Globus pallidus (tissue), 1 donor: Measurements from ENCODE around the gene HIBADH.
"Not testable (repeated sequence)": the region's sequence is repeated elsewhere in the genome, so short reads cannot be mapped to it uniquely, and the experiment has no call there.

Experiments used
- DNase-seq: peaks from one replicate; pipeline ENCODE4 v3.0.0-alpha.2; 2015; ENCODE audit warnings: low spot score

The HIBADH gene

GRCh38 chr7:27547401-27547800, 115.3 kb downstream of the HIBADH start:
- no peak for DNase-seq

GRCh38 chr7:27546610-27547009, 116.1 kb downstream of the HIBADH start:
- DNase-seq, result no peak

GRCh38 chr7:27535795-27536194, 126.9 kb downstream of the HIBADH start:
- DNase-seq, result no peak

GRCh38 chr7:27533652-27534081, 129.0 kb downstream of the HIBADH start:
- DNase-seq, result no peak

GRCh38 chr7:27532314-27532713, 130.4 kb downstream of the HIBADH start:
- DNase-seq, result no peak

- no peak for DNase-seq
Measured at GRCh38 chr7:27527348-27527714, 135.4 kb downstream of the HIBADH start.

- DNase-seq, result no peak
Measured at GRCh38 chr7:27526611-27527347, 135.9 kb downstream of the HIBADH start.

GRCh38 chr7:27526131-27526530, 136.6 kb downstream of the HIBADH start:
- DNase-seq, result no peak

DNA sequence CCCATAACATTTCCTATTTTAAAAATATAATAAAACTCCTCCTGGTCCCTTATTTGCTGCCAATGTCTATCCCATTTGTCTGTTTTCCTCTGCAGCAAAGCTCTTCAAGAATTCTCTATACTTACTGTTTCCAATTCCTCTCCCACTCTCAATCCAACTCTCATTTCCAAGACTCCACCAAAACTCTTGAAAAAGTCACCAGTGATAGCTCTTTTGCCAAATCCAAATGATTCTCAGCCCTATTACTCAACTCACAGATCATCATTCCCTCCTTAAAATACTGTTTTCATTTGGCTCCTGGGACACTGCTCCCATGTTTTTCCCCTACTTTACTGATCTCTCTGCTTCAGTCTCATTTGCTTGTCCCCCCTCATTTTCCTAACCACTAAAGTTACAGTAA, 139.4 kb downstream of the HIBADH start:
- DNase-seq, result no peak

GRCh38 chr7:27522566-27522965, 140.1 kb downstream of the HIBADH start:
- DNase-seq, result no peak

DNA sequence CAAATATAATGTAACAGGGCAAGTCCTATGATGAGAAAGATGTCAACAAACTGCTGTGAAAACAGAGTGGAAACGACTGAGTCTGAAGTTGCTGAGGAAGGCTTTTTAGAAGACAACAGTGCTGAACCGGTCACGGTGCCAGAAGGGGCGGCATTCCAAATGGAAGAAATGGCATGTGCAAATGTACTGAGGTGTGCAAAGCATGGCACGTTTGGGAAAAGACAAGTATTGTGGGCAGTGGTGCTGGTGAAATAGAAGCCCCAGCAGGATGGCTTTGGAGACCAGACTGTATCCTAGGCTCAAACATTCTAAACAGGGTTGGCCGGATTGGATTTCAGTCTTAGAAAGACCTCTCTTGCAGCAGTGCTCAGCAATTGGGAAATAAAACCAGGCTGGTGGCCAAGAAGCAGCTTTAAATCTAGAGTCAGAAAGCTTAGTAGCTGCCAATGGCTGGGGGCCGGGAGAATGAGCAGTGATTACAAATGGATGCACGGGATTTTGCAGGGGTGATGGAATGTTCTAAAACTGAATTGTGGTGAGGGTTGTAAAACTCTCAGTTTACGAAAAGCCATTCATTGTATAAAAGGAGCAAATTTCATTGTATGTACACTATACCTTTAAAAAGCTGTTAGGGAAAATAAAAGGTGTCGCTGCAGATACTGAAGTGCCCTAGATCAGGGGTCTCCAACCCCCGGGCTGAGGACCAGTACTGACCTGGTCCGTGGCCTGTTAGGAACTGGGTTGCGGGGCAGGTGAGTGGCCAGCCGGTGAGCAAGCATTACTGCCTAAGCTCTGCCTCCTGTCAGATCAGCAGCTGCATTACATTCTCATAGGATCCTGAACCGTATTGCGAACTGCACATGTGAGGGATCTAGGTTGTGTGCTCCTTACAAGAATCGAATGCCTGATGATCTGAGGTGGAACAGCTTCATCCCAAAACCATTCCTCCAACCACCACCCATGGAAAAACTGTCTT, 141.6 kb downstream of the HIBADH start:
- peak; percentile 2 for DNase-seq

DNA sequence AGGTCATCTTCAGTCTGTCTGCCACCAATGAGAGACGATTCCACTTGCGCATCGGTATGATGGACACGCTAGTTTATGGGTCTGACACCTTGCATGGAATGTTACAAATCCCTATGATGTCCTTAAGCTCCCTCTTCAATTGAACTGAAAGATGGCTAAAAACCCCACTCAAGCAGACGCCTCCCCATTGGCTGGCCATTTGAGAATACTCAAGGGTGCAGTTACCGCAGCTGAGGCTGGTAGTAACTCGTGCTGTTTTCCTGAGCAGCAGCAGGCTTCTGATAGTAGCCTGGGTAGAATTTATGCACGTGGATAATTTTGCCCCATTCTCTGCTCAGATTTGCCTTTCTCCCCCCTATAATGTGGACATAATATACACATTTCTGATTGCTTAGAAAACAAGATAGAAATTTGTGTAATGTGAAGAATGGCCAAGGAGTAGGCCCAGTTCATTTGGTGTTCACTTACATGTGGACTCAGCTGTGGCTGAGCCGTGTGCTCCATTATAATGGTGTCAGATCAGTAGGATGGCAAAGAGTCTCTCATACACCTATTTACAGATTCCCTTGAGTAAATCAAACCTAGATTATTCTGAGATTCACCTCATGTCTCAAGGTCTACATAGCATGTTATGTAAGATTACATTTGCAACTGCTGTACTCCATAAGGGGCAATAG, 142.8 kb downstream of the HIBADH start:
- DNase-seq, result no peak

DNA sequence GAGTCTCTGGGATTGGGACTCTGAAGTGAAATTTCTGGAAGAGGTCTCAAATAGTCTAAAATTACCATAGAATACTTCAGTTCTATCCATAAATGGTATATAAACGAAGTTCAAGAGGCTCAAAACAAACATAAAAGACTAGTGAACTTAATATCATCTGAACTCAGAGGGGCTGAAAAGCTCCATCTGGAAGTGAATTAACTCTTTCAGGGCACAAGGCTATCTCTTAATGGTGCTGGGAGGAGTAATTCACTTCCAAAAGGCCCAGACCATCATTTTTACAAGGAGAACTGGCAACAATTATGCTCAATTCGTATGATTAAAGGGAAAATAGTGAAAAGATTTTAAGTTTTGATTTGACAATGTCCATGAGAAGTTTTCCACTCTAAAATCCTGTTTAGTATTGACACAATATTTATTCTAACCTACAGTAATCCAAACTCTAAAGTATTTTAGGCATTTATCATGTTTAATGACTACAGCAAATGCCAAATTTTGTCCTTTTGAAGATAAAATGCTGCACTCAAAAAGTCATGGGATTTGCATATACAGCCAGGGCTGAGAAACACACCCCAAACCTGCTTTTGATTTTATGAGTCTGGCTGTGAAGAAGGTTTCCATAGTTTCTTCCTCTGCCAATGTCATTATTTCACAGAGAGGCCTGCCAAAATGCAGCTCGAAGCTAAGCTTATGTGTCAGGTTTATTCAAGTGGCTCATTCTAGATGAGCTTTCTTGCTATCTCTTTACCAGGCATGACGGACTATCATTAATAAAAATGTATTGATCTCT, 143.9 kb downstream of the HIBADH start:
- no peak for DNase-seq

DNA sequence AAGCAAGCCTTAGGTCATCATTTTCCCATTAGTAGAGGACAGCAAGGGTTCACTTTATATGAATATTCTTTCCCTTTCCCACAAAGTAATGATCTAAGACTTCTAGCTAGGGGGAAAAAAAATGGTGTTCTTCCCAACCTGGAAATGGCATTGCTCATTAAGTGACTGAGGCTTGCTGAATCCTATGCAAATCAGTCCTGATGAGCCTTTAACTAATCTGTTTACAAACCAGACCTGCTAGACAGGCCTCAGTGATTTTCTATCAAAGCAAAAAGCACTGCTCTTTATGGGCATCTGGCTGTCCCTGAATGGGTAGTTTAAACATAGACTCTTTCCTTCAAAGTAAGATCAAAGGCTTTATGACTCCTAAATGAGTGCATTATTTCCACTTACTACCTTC, 146.3 kb downstream of the HIBADH start:
- DNase-seq, result no peak

GRCh38 chr7:27515933-27516332, 146.8 kb downstream of the HIBADH start:
- DNase-seq, result no peak

GRCh38 chr7:27514861-27515260, 147.8 kb downstream of the HIBADH start:
- no peak for DNase-seq

DNA sequence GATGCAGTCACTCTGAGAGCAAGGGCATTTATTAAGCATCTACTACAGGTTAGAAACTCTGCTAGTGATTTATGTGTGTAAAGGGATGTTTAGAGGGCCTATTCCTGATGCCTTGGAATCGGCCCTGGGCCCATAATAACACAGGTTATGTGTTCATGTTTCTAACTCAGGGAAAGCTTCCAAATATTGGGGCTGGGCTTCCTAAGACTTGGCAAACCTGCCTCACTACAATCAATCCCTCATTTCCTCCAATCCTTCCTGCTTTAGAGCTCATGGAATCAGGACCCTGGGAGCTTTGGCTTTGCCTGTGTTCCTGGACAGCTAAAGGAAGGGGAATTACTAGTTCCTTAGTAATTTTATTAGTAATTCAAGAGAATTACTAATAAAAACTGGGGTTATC, 148.8 kb downstream of the HIBADH start:
- no peak for DNase-seq

DNA sequence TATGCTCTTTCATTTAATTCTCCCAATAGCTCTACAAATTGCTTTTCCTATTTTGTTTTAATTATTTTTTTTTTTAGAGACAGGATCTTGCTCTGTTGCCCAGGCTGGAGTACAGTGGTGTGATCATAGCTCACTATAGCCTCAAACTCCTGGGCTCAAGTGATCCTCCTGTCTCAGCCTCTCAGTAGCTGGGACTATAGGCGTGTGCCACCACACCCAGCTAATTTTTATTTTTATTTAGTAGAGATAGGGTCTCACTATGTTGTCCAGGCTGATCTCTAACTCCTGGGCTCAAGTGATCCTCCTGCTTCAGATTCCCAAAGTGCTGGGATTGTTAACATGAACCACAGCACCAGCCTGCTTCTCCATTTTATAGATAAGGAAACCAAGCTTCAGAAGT, 151.3 kb downstream of the HIBADH start:
- DNase-seq, result not testable (repeated sequence)

- DNase-seq, result no peak
Measured at GRCh38 chr7:27510541-27510940, 152.1 kb downstream of the HIBADH start.

- not testable (repeated sequence) for DNase-seq
Measured at GRCh38 chr7:27501879-27502278, 160.8 kb downstream of the HIBADH start.

DNA sequence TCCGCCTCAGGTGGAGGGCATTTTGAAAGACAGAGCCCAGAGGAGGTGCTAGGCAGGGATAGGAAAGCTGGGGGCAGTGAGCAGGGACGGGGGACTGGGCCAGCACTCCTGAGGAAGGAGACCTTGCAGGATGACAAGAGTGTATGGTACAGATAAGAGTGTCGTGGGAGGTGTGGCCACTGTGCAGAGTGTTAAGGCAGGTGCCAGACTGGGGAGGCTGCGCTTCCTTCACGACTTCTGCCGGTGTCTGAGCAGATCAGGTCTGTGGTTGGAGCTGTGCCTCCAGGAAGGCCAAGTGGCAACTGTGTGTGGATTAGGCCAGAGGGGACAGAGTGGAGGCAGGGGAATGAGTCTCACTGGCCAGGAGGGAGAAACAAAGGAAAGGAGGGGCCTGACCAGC, 161.7 kb downstream of the HIBADH start:
- DNase-seq, result no peak

GRCh38 chr7:27492224-27492623, 170.5 kb downstream of the HIBADH start:
- no peak for DNase-seq
